GM12891 (cell line): ENCODE measurements around the gene SWAP70.
"Not testable (repeated sequence)": the region's sequence is repeated elsewhere in the genome, so short reads cannot be mapped to it uniquely, and the experiment has no call there.

Source experiments
- DNase-seq: peaks from one replicate; pipeline ENCODE4 v3.0.0; 2011; ENCODE audit warnings: low spot score; ENCODE audit not compliant: insufficient read length
- FAIRE-seq: peaks from 2 replicates; lab custom pipeline; 2011; peaks lifted over from hg19 to GRCh38; lab: Jason Lieb, UNC
- PAX5 ChIP-seq: IDR thresholded peaks from 2 replicates; pipeline ENCODE4 v1.6.1; 2011; ENCODE audit warnings: low read length, moderate library complexity, mild to moderate bottlenecking; ENCODE audit not compliant: insufficient read depth, severe bottlenecking
- POLR2A ChIP-seq: IDR thresholded peaks from 2 replicates; pipeline ENCODE4 v1.6.1; 2011; ENCODE audit warnings: low read depth, low read length, control low read depth
- POLR2AphosphoS5 ChIP-seq: IDR thresholded peaks from 2 replicates; pipeline ENCODE4 v1.6.1; 2011; ENCODE audit warnings: low read depth, low read length, control low read depth
- POU2F2 ChIP-seq: IDR thresholded peaks from 2 replicates; pipeline ENCODE4 v1.6.1; 2011; ENCODE audit warnings: low read depth, mild to moderate bottlenecking, control low read depth, low read length, moderate library complexity
- SPI1 ChIP-seq: IDR thresholded peaks from 2 replicates; pipeline ENCODE4 v1.6.1; 2011; ENCODE audit warnings: low read depth, low read length, control low read depth
- TAF1 ChIP-seq: IDR thresholded peaks from 2 replicates; pipeline ENCODE4 v1.6.1; 2011; ENCODE audit warnings: low read depth, low read length, control low read depth

The SWAP70 gene

GRCh38 chr11:9733212-9733611 lies 69.3 kb downstream of the SWAP70 start:
- TF ChIP-seq SPI1: no peak
- TF ChIP-seq POU2F2: no peak
- TF ChIP-seq POLR2AphosphoS5: no peak
- no peak for TF ChIP-seq POLR2A
- no peak for TF ChIP-seq PAX5
- TF ChIP-seq TAF1: no peak
- FAIRE-seq (peak; percentile 56), DNase-seq (no peak)

GRCh38 chr11:9735236-9735635 lies 71.4 kb downstream of the SWAP70 start:
- DNase-seq (no peak), FAIRE-seq (no peak)
- TF ChIP-seq TAF1 (no peak), POLR2A (no peak), POU2F2 (no peak), POLR2AphosphoS5 (no peak), SPI1 (no peak), PAX5 (no peak)

- no peak for DNase-seq
- no peak for FAIRE-seq
- TF ChIP-seq PAX5 (no peak), POLR2AphosphoS5 (no peak), SPI1 (no peak), TAF1 (no peak), POU2F2 (no peak), POLR2A (no peak)
Observed at GRCh38 chr11:9735919-9736318, 72.0 kb downstream of the SWAP70 start.

GRCh38 chr11:9736365-9736764 lies 72.5 kb downstream of the SWAP70 start:
- no peak for TF ChIP-seq POLR2AphosphoS5
- no peak for TF ChIP-seq POLR2A
- no peak for TF ChIP-seq SPI1
- TF ChIP-seq POU2F2: no peak
- no peak for TF ChIP-seq TAF1
- DNase-seq (no peak), FAIRE-seq (no peak)

- peak; percentile 69 for FAIRE-seq
- no peak for TF ChIP-seq POLR2A
- no peak for TF ChIP-seq PAX5
- TF ChIP-seq SPI1: no peak
- no peak for TF ChIP-seq TAF1
- no peak for TF ChIP-seq POLR2AphosphoS5
- no peak for TF ChIP-seq POU2F2
- DNase-seq: no peak
Observed at GRCh38 chr11:9738116-9738515, 74.2 kb downstream of the SWAP70 start.

GRCh38 chr11:9738707-9739106 lies 74.8 kb downstream of the SWAP70 start:
- FAIRE-seq: no peak
- no peak for DNase-seq
- TF ChIP-seq POLR2A (no peak), PAX5 (no peak), POLR2AphosphoS5 (no peak), SPI1 (no peak), POU2F2 (no peak), TAF1 (no peak)

- TF ChIP-seq POLR2A (no peak), POLR2AphosphoS5 (no peak), POU2F2 (no peak), SPI1 (peak; percentile 87)
- DNase-seq (no peak), FAIRE-seq (peak; percentile 57)
Observed at GRCh38 chr11:9739123-9739900, 75.4 kb downstream of the SWAP70 start.

- FAIRE-seq: no peak
- no peak for DNase-seq
- TF ChIP-seq POU2F2 (no peak), POLR2A (no peak), PAX5 (no peak), SPI1 (no peak), POLR2AphosphoS5 (no peak), TAF1 (no peak)
Observed at GRCh38 chr11:9740202-9740883, 76.5 kb downstream of the SWAP70 start.

GRCh38 chr11:9741260-9741659 lies 77.4 kb downstream of the SWAP70 start:
- TF ChIP-seq SPI1 (no peak), POLR2A (no peak), POU2F2 (no peak), POLR2AphosphoS5 (no peak), TAF1 (no peak), PAX5 (no peak)
- DNase-seq (no peak), FAIRE-seq (no peak)

- not testable (repeated sequence) for FAIRE-seq, DNase-seq
Observed at GRCh38 chr11:9743512-9743911, 79.6 kb downstream of the SWAP70 start.
